GM12878 (cell line): Measurements from ENCODE around the gene RNASEH2A. TPM values are rescaled to one million over a fixed set of nuclear protein-coding genes. Genes with fewer than 3 reads are reported as not detected.

Source experiments
- ATF2 ChIP-seq: IDR thresholded peaks from 2 replicates; pipeline ENCODE4 v1.6.1; 2012; ENCODE audit warnings: low read length, inconsistent platforms
- ATF7 ChIP-seq: fragments of 450-650 bp; IDR thresholded peaks from 2 replicates; pipeline ENCODE4 v1.6.1; 2016; ENCODE audit warnings: low read depth, mild to moderate bottlenecking
- BCL11A ChIP-seq: IDR thresholded peaks from 2 replicates; pipeline ENCODE4 v1.6.1; 2011; ENCODE audit warnings: low read depth, low read length
- CBX5 ChIP-seq: sonication (generic); IDR thresholded peaks from 2 replicates; pipeline ENCODE4 v1.6.1; 2016; ENCODE audit warnings: low read depth, moderate library complexity, mild to moderate bottlenecking, inconsistent platforms
- CEBPB ChIP-seq, 2 experiments: fragments of 150-350 bp in 1 of 2; IDR thresholded peaks; 2 replicates each; pipeline ENCODE4 v1.6.1; 2012 to 2014; ENCODE audit warnings: low read depth in 2 of 2, low read length in 2 of 2, borderline replicate concordance in 1 of 2, inconsistent platforms in 1 of 2
- CHD1 ChIP-seq: IDR thresholded peaks from 2 replicates; pipeline ENCODE4 v1.6.1; 2012; ENCODE audit warnings: low read depth, low read length, improper control_type of control experiment
- EED ChIP-seq: sonication (generic); IDR thresholded peaks from 2 replicates; pipeline ENCODE4 v1.6.1; 2016; ENCODE audit warnings: antibody characterized with exemption, low read depth
- FOXK2 ChIP-seq: fragments of 450-650 bp; IDR thresholded peaks from 2 replicates; pipeline ENCODE4 v1.6.1; 2017; ENCODE audit warnings: mild to moderate bottlenecking, moderate library complexity
- HCFC1 ChIP-seq: fragments of 150-350 bp; IDR thresholded peaks from 2 replicates; pipeline ENCODE4 v1.6.1; 2014; ENCODE audit warnings: low read length
- HSF1 ChIP-seq: fragments of 150-350 bp; IDR thresholded peaks from 2 replicates; pipeline ENCODE4 v1.6.1; 2014; ENCODE audit warnings: mild to moderate bottlenecking, low read depth, low read length
- JUND ChIP-seq: IDR thresholded peaks from 2 replicates; pipeline ENCODE4 v1.6.1; 2012; ENCODE audit warnings: low read depth, mild to moderate bottlenecking, low read length, improper control_type of control experiment, moderate library complexity
- POLR2AphosphoS5 ChIP-seq: IDR thresholded peaks from 2 replicates; pipeline ENCODE4 v1.6.1; 2011; ENCODE audit warnings: mild to moderate bottlenecking, low read length, inconsistent platforms
- PRDM15 ChIP-seq: fragments of 450-650 bp; formaldehyde crosslinking; IDR thresholded peaks from 2 replicates; pipeline ENCODE4 v1.4.0; 2020; ENCODE audit warnings: mild to moderate bottlenecking, moderate library complexity
- RAD51 ChIP-seq: fragments of 450-650 bp; IDR thresholded peaks from 2 replicates; pipeline ENCODE4 v1.6.1; 2016; ENCODE audit warnings: moderate library complexity, mild to moderate bottlenecking, inconsistent platforms
- RBBP5 ChIP-seq: fragments of 200-600 bp; sonication (generic); conservative IDR thresholded peaks from 2 replicates; pipeline ENCODE4 v1.6.1; 2016
- RUNX3 ChIP-seq: IDR thresholded peaks from 2 replicates; pipeline ENCODE4 v1.6.1; 2012; ENCODE audit warnings: low read length, inconsistent platforms
- SIN3A ChIP-seq: IDR thresholded peaks from 2 replicates; pipeline ENCODE4 v1.6.1; 2012; ENCODE audit warnings: low read depth, low read length, improper control_type of control experiment
- SMARCA5 ChIP-seq: fragments of 450-650 bp; IDR thresholded peaks from 2 replicates; pipeline ENCODE4 v1.6.1; 2017; ENCODE audit warnings: mild to moderate bottlenecking
- SMC3 ChIP-seq: IDR thresholded peaks from 2 replicates; pipeline ENCODE4 v1.6.1; 2011; ENCODE audit warnings: low read length, improper control_type of control experiment, borderline replicate concordance
- SUZ12 ChIP-seq: fragments of 200-600 bp; sonication (generic); IDR thresholded peaks from one replicate; pipeline ENCODE4 v1.6.1; 2018; ENCODE audit warnings: antibody characterized with exemption, mild to moderate bottlenecking; ENCODE audit not compliant: unreplicated experiment
- TARDBP ChIP-seq: IDR thresholded peaks from 2 replicates; pipeline ENCODE4 v1.6.1; 2016; ENCODE audit warnings: borderline replicate concordance
- ZBTB4 ChIP-seq: fragments of 450-650 bp; formaldehyde crosslinking; IDR thresholded peaks from 2 replicates; pipeline ENCODE4 v1.4.0; 2022; ENCODE audit warnings: mild to moderate bottlenecking, moderate library complexity
- polyA plus RNA-seq, 11 experiments: library from polyadenylated mRNA; depleted of rRNA in 4 of 11; unstranded in 6 of 11; stranded (reverse) in 5 of 11; fragments of >200 nt; fragmentation: Nextera tagmentation in 4 of 11; fragmentation: Illumina TruSeq in 1 of 11; extraction: Ambion mirVana in 4 of 11; extraction: Trizol in 1 of 11; gene quantifications; 1 replicate in 1 of 11; 2 replicates in 10 of 11; pipeline versions ENCODE4 v1.2.1 to v1.2.3, GENCODE V29; 2011 to 2016; ENCODE audit warnings: inconsistent platforms in 2 of 11, missing spikeins in 2 of 11, low read depth in 1 of 11
- total RNA-seq, 4 experiments: library from RNA; depleted of rRNA in 3 of 4; stranded (reverse); fragments of >200 nt in 3 of 4; fragmentation: Illumina TruSeq in 1 of 4; extraction: Trizol in 1 of 4; gene quantifications; 2 replicates each; pipeline versions ENCODE4 v1.2.1 to v1.2.3, GENCODE V29; 2013 to 2021

Gene RNASEH2A
- total and polyA plus RNA-seq, 10 of the 15 experiments (the other 5 are each of a cell fraction or from before 2014, with no cell fraction given): 17.4 to 103 (median 40.4) TPM

GRCh38 chr19:12806242-12807081 lies at the start of gene RNASEH2A (continued):
- no peak for TF ChIP-seq PRDM15 (CRISPR knock-in tag)
- TF ChIP-seq BCL11A: no peak
- TF ChIP-seq RAD51: no peak
- TF ChIP-seq SMC3: no peak
- no peak for TF ChIP-seq EED
- TF ChIP-seq ATF7: no peak
- TF ChIP-seq CHD1: no peak
- no peak for TF ChIP-seq HSF1
- peak; percentile 96 for TF ChIP-seq HCFC1
- peak; percentile 85 for TF ChIP-seq FOXK2
- no peak; the same call in 1 of the 2 replicates for TF ChIP-seq RUNX3
- no peak for TF ChIP-seq CEBPB (IDR thresholded peaks at IDR 0.05; ENCODE audit: borderline replicate concordance in 1 of 2, low read depth in 2 of 2, low read length in 2 of 2)
- TF ChIP-seq CBX5: no peak
- TF ChIP-seq SUZ12: no peak
- peak; percentile 49; the same call in 1 of the 2 replicates for TF ChIP-seq TARDBP
- no peak for TF ChIP-seq ZBTB4
- TF ChIP-seq POLR2AphosphoS5: peak; percentile 61; the same call in 1 of the 2 replicates
- TF ChIP-seq SIN3A: peak; percentile 91; the same call in 1 of the 2 replicates
- no peak for TF ChIP-seq ATF2
- TF ChIP-seq JUND: peak; percentile 1; the same call in 1 of the 2 replicates
- TF ChIP-seq SMARCA5: no peak; the same call in 1 of the 2 replicates
- TF ChIP-seq RBBP5: no peak
